Transverse colon (tissue), 4 donors: ENCODE data around the gene GRM7. TPM values are rescaled to one million over a fixed set of nuclear protein-coding genes. Genes with fewer than 3 reads are reported as not detected.

ENCODE experiments used
- DNase-seq: peaks from one replicate; pipeline ENCODE4 v3.0.0-alpha.2; 2019
- H3K27ac ChIP-seq, 4 donors: fragments of 200-600 bp; sonication (generic); 2 replicates each; pipeline ENCODE4 v1.5.1; 2016 to 2018; ENCODE audit warnings: inconsistent platforms in 4 of 4
- H3K27me3 ChIP-seq: fragments of 200-600 bp; sonication (generic); 2 replicates; pipeline ENCODE4 v1.5.1; 2017; ENCODE audit warnings: inconsistent platforms
- H3K36me3 ChIP-seq, 4 donors: fragments of 200-600 bp; sonication (generic); 2 replicates each; pipeline ENCODE4 v1.5.1; 2017 to 2019; ENCODE audit warnings: inconsistent platforms in 4 of 4
- H3K4me1 ChIP-seq, 4 donors: fragments of 200-600 bp; sonication (generic); 2 replicates each; pipeline ENCODE4 v1.5.1; 2017 to 2020; ENCODE audit warnings: inconsistent platforms in 4 of 4
- H3K4me3 ChIP-seq, 4 donors: fragments of 200-600 bp; sonication (generic); 1 replicate in 1 of 4; 2 replicates in 3 of 4; pipeline versions ENCODE4 v1.5.1 to v1.6.1; 2017 to 2019; ENCODE audit warnings: inconsistent platforms in 4 of 4
- H3K9me3 ChIP-seq, 2 donors: fragments of 200-600 bp; sonication (generic); 2 replicates each; pipeline ENCODE4 v1.5.1; 2017 to 2019; ENCODE audit warnings: inconsistent platforms in 2 of 2
- EP300 ChIP-seq: sonication (generic); formaldehyde crosslinking; IDR thresholded peaks from one replicate; pipeline ENCODE4 v1.6.1; 2017; ENCODE audit warnings: antibody characterized with exemption, low read depth
- POLR2A ChIP-seq: fragments of 450-650 bp; IDR thresholded peaks from one replicate; pipeline ENCODE4 v1.6.1; 2016; ENCODE audit warnings: antibody characterized with exemption, mild to moderate bottlenecking, moderate library complexity
- POLR2AphosphoS5 ChIP-seq, 3 donors: sonication (generic); formaldehyde crosslinking; IDR thresholded peaks; one replicate each; pipeline ENCODE4 v1.6.1; 2016; ENCODE audit warnings: antibody characterized with exemption in 3 of 3
- WGBS, 2 donors: methylation state at CpG; one replicate each; pipeline ENCODE4 v1.1.5; 2018; ENCODE audit warnings: low coverage in 1 of 2; 5-methylcytosine and 5-hydroxymethylcytosine counted together
- in situ Hi-C, 4 donors: fragments of 200-750 bp; cut with MboI; loops; one replicate each; pipeline versions ENCODE4 v1.15.0 to v1.15.1; 2017; ENCODE audit warnings: low sequenced_read_pairs in 3 of 4, low pct_ligation_motif_present in 1 of 4, low pct_unique_long_range_greater_than_20kb in 1 of 4
- intact Hi-C: fragments of 100-400 bp; cut with DNase I; formaldehyde crosslinking; loops from one replicate; pipeline ENCODE4 v1.15.1; 2023; ENCODE audit warnings: low total_unique reads
- total RNA-seq, 4 donors: library from RNA; depleted of rRNA; stranded (reverse); fragments of >200 nt; gene quantifications; one replicate each; pipeline ENCODE4 v1.1.0, GENCODE V29; 2016
- TF ChIP-seq, protein P1 (sequence below), 5 experiments: fragments of 200-600 bp in 3 of 5; fragments of 450-650 bp in 2 of 5; sonication (generic) in 3 of 5; IDR thresholded peaks; 1 replicate in 2 of 5; 2 replicates in 3 of 5; pipeline ENCODE4 v1.5.1; 2016 to 2017; ENCODE audit warnings: antibody characterized with exemption in 5 of 5, inconsistent platforms in 3 of 5, mild to moderate bottlenecking in 2 of 5, moderate library complexity in 1 of 5

Gene GRM7
- total RNA-seq, 4 donors from 2014 or later: 0.14 to 0.20 (median 0.16) TPM; not detected in 1

DNA sequence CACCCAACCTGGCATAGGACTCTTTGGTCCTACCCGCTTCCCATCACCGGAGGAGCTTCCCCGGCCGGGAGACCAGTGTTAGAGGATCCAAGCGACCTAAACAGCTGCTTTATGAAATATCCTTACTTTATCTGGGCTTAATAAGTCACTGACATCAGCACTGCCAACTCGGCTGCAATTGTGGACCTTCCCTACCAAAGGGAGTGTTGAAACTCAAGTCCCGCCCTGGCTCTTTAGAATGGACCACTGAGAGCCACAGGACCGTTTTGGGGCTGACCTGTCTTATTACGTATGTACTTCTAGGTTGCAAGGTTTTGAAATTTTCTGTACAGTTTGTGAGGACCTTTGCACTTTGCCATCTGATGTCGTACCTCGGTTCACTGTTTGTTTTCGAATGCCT lies 879.5 kb downstream of the GRM7 start:
- no peak for TF ChIP-seq EP300
- TF ChIP-seq, protein P1, sequence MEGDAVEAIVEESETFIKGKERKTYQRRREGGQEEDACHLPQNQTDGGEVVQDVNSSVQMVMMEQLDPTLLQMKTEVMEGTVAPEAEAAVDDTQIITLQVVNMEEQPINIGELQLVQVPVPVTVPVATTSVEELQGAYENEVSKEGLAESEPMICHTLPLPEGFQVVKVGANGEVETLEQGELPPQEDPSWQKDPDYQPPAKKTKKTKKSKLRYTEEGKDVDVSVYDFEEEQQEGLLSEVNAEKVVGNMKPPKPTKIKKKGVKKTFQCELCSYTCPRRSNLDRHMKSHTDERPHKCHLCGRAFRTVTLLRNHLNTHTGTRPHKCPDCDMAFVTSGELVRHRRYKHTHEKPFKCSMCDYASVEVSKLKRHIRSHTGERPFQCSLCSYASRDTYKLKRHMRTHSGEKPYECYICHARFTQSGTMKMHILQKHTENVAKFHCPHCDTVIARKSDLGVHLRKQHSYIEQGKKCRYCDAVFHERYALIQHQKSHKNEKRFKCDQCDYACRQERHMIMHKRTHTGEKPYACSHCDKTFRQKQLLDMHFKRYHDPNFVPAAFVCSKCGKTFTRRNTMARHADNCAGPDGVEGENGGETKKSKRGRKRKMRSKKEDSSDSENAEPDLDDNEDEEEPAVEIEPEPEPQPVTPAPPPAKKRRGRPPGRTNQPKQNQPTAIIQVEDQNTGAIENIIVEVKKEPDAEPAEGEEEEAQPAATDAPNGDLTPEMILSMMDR (IDR thresholded peaks at IDR 0.05): no peak
- no peak for TF ChIP-seq POLR2A
- TF ChIP-seq POLR2AphosphoS5 (IDR thresholded peaks at IDR 0.05): no peak
- Histone ChIP-seq H3K27me3 (no peaks in the 10 kb centered on the region), H3K36me3 (no peaks in the 10 kb centered on the region), H3K9me3 (no peaks in the 10 kb centered on the region), H3K27ac (no peak overlapping the region), H3K4me1 (no peaks in the 10 kb centered on the region), H3K4me3 (no peak overlapping the region)
- in situ Hi-C loops: no loop called here
- intact Hi-C loops: no loop called here
- no peak for DNase-seq
- 87 to 93% methylated on average over 6 to 12 of the region's 12 CpGs for WGBS, 2 donors

DNA sequence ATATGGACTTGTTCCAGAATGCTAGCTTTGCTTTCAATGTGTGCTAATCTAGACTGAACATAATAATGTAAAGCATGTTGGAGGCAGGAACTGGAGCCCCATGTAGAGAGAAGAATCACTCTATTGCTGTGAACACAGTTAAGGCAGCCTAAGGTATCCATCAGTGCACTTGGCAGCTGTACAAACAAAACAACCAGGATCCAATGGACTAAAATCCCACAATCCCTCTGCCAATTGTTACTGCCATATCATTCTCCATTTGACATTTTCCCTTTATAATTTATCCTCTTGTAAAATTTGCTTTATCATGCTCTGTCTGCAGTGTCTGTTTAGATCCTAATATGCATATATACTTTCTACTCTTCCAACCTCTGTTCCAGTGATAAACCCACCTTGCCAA lies 883.9 kb downstream of the GRM7 start:
- no peaks in the 10 kb centered on the region for H3K9me3 ChIP-seq
- H3K27me3 ChIP-seq: no peaks in the 10 kb centered on the region
- intact Hi-C loops: no loop called here
- no peaks in the 10 kb centered on the region for H3K36me3 ChIP-seq
- H3K4me1 ChIP-seq: no peaks in the 10 kb centered on the region
- no peak for TF ChIP-seq EP300
- no peak for TF ChIP-seq POLR2A
- no peak for TF ChIP-seq POLR2AphosphoS5 (IDR thresholded peaks at IDR 0.05)
- TF ChIP-seq, protein P1 (IDR thresholded peaks at IDR 0.05): no peak
- no peak overlapping the region for H3K4me3 ChIP-seq
- no peak for DNase-seq
- in situ Hi-C loops: no loop called here
- no peak overlapping the region for H3K27ac ChIP-seq

DNA sequence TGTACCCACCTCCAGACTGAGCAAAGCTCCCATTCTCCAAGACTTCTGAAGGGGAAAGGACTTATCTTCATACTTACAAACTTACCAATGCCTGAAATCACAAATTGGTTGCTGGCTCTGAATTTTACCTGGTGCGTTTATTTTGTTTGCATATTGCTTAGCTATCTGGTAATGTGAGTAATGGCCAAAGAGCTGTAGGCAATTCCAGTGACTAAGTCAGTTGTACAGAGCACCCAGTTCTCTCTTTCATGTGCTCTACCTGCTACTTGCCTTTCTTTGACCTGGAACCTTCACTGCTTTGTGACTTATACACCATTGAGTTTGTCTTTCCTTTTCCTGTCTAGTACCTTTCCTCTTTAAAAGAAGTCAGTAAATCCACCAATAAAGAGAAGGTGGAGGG lies 884.8 kb downstream of the GRM7 start:
- Histone ChIP-seq H3K36me3 (no peaks in the 10 kb centered on the region), H3K4me1 (no peaks in the 10 kb centered on the region), H3K9me3 (no peaks in the 10 kb centered on the region), H3K4me3 (no peak overlapping the region), H3K27me3 (no peaks in the 10 kb centered on the region), H3K27ac (no peak overlapping the region)
- DNase-seq: no peak
- 63 to 67% methylated on average over 1 of the region's 1 CpG for WGBS, 2 donors
- no peak for TF ChIP-seq POLR2AphosphoS5 (IDR thresholded peaks at IDR 0.05)
- TF ChIP-seq POLR2A: no peak
- TF ChIP-seq, protein P1 (IDR thresholded peaks at IDR 0.05): no peak
- TF ChIP-seq EP300: no peak
- in situ Hi-C loops: no loop called here
- intact Hi-C loops: no loop called here

DNA sequence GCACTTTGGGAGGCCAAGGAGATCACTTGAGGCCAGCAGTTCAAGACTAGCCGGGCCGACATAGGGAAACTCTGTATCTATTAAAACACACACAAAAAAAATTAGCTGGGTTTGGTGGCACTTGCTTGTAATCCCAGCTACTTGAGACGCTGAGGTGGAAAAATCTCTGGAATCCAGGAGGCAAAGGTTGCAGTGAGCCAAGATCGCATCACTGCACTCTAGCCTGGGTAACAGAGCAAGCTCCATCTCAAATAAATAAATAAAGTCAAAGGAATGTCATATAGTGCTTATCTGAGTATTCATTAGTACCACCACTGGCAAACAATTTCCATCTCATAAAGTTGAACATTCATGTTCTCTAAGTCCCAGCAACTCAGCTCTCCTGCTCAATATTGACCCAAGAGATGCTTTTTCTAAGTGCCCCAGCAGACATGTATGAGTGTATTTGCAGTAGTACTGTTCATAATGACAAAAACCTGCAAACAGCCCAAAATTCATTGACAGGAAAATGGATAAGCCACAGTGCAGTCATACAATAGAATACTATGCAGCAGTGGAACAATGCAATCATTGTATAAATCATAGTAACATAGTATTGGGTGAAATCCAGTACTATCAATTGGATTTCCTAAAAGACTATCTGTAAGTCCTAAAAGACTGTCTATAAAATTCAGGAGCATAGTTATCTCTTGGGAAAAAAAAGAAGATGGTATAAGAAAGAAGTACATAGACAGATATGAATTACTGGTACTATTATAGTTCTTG lies 889.2 kb downstream of the GRM7 start:
- no peaks in the 10 kb centered on the region for H3K27me3 ChIP-seq
- WGBS, 2 donors: 66 to 74% methylated on average over 4 of the region's 4 CpGs
- DNase-seq: no peak
- H3K9me3 ChIP-seq: no peaks in the 10 kb centered on the region
- H3K27ac ChIP-seq: no peak overlapping the region
- H3K4me3 ChIP-seq: no peak overlapping the region
- in situ Hi-C loops (no loop called here), intact Hi-C loops (no loop called here)
- TF ChIP-seq EP300: no peak
- TF ChIP-seq POLR2A: no peak
- TF ChIP-seq, protein P1 (IDR thresholded peaks at IDR 0.05): no peak
- TF ChIP-seq POLR2AphosphoS5 (IDR thresholded peaks at IDR 0.05): no peak
- no peaks in the 10 kb centered on the region for H3K4me1 ChIP-seq
- no peaks in the 10 kb centered on the region for H3K36me3 ChIP-seq
